Activated naive CD4-positive, alpha-beta T cell treated with anti-CD3 and anti-CD28 coated beads, Interleukin-2, amount 50 U/mL, for 72 hours (primary cell): ENCODE results near the gene DPEP1. TPM values are rescaled to one million over a fixed set of nuclear protein-coding genes. Genes with fewer than 3 reads are reported as not detected.
"Not testable (repeated sequence)": the region's sequence is repeated elsewhere in the genome, so short reads cannot be mapped to it uniquely, and the experiment has no call there.

Experiments used
- ATAC-seq, 2 donors: fragments of 150-1000 bp; cut with Tn5 transposase; 2 replicates each; pipeline ENCODE4 v1.10.0; 2021; ENCODE audit warnings: mild to moderate bottlenecking in 2 of 2, moderate library complexity in 2 of 2
- DNase-seq, 2 donors: peaks; one replicate each; pipeline ENCODE4 v3.0.0; 2021 to 2022; ENCODE audit warnings: low spot score in 2 of 2
- H3K27ac Mint-ChIP-seq, 2 donors: one replicate each; pipeline ENCODE4 v1.8.0; 2022; ENCODE audit warnings: mild to moderate bottlenecking in 2 of 2, mixed read lengths in 2 of 2
- H3K36me3 Mint-ChIP-seq, 2 donors: one replicate each; pipeline ENCODE4 v1.8.0; 2022; ENCODE audit warnings: mixed read lengths in 2 of 2
- H3K9me3 Mint-ChIP-seq, 2 donors: one replicate each; pipeline ENCODE4 v1.8.0; 2022; ENCODE audit warnings: mixed read lengths in 2 of 2
- total RNA-seq, 2 donors: library from RNA; stranded (reverse); gene quantifications; one replicate each; pipeline ENCODE4 v1.2.3, GENCODE V29; 2022

The DPEP1 gene
- total RNA-seq, 2 donors from 2014 or later: not detected

DNA sequence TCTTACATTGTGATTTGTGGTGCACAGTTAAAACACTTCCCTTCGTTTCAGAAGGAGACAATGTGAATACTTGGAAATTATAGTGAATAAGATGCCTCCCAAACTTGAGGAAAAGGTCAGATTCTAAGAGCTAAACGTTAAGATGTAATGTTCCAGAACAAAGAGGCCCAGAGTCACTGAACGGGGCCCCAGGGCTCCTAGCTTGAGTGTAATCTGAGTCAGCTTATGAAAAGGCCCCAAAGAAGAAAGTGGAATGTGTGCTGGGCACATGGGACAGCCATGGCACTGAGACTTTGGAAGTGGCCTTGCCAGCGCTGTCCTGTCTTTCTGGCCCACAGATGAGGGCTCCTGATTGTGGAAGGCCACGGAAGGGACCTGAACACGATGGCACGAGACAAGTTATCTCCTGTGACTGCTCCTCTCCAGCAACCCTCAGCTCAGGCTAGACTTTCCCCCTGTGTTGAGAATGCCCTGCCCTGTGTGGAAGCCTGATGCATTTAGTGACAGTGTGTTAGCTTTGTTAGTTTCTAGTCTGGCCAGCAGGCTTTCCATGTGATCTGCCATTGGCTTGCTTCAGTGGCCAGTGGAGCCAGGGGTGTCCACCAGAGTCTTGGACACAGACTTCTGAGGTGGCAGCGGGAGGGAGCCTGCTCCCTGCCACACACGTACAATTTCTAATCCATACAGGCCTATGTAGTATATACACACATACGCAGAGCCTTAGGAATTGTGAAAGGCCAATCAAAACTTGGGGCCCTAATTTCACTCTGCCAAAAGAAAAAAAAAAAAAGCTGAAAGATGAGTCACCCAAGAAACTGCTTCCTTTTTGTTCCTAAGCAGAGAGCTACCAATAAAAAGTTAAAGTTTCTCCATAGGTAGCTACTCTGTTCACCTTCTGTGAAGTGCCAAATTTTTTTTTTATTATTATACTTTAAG, 57.3 kb downstream of the DPEP1 start:
- ATAC-seq (peak in 1 of 2 donors; percentile 33), DNase-seq (no peak)
- H3K27ac Mint-ChIP-seq: peak overlapping the region in 1 of 2 donors; percentile 22
- no peaks in the 10 kb centered on the region for H3K9me3 Mint-ChIP-seq
- peaks cover 0 to 8% of the 10 kb centered on the region in 2 donors for H3K36me3 Mint-ChIP-seq

DNA sequence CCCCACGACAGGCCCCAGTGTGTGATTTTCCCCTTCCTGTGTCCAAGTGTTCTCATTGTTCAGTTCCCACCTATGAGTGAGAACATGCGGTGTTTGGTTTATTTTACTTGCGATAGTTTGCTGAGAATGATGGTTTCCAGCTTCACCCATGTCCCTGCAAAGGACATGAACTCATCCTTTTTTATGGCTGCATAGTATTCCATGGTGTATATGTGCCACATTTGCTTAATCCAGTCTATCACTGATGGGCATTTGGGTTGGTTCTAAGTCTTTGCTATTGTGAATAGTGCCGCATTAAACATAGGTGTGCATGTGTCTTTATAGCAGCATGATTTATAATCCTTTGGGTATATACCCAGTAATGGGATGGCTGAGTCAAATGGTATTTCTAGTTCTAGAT, 58.1 kb downstream of the DPEP1 start:
- H3K36me3 Mint-ChIP-seq, ATAC-seq, H3K27ac Mint-ChIP-seq, DNase-seq, H3K9me3 Mint-ChIP-seq: not testable (repeated sequence)

DNA sequence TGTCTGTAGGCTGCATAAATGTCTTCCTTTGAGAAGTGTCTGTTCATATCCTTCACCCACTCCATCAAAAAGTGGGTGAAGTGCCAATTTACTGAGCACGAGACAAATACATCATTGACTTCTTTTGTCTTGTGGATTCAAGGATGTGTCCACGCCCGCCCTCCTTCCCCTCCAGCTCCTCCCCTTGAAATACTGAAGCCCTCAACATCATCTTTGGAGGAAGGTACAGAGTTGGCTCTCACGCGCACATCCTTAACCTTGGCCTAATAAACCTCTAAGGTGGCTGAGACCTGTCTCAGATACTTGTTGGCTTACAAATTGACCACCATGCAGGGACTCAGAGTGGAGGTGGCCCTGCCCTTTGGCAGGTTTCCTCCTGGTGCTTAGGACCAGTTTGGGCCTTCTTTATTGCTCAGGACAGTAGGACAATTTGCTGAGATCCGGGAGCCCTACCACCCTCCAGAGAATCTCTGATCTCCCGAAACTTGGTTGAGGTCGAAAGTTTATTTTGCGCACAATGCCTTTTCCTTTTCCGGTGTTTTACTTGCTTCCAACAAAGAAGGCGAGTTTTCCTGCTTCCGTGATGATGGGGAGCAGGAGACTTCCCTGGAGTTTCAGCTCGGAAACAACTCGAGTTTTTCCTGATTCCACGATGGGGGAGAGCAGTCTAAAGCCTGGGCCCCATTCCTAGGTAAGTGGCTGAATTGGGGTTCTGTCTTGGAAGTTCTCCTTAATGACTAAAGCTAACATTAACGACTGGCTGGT, 58.9 kb downstream of the DPEP1 start:
- DNase-seq (no peak), ATAC-seq (no peak)
- H3K27ac Mint-ChIP-seq: no peak overlapping the region
- H3K36me3 Mint-ChIP-seq: no peaks in the 10 kb centered on the region
- no peaks in the 10 kb centered on the region for H3K9me3 Mint-ChIP-seq

DNA sequence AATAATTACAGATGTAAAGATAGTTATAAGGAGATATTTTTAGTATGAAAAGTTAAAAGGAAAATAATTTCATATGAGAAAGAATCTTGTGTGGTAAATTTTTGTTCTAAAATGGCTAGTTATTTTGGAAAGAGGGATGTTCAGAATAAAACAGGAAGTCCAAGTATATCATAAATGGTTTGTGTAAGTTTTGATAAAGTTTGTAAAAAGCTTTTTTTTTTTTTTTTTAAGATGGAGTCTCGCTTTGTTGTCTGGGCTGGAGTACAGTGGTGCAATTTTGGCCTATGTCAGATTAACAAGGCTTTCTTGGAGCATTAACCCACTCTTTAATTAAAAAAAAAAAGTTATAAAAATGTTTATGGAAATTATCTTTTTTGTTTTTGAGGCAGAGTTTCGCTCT, 64.8 kb downstream of the DPEP1 start:
- no peaks in the 10 kb centered on the region for H3K36me3 Mint-ChIP-seq
- ATAC-seq (no peak), DNase-seq (no peak)
- no peaks in the 10 kb centered on the region for H3K9me3 Mint-ChIP-seq
- no peak overlapping the region for H3K27ac Mint-ChIP-seq

DNA sequence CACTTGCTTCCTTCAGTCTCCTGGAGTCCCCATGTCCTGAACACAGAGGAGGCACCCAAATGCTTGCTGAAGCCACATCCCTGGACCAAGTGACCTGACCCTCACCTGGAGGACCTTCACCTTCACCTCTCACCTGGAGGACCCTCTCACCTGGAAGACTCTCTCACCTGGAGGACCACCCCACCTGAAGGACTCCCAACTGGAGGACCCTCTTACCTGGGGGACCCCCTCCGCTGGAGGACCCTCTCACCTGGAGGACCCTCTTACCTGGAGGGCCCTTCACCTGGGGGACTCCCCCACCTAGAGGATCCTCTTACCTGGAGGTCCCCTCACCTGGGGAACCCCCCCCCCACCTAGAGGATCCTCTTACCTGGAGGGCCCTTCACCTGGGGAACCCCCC, 72.5 kb downstream of the DPEP1 start:
- no peaks in the 10 kb centered on the region for H3K9me3 Mint-ChIP-seq
- H3K36me3 Mint-ChIP-seq: peaks cover 19 to 23% of the 10 kb centered on the region in 2 donors
- H3K27ac Mint-ChIP-seq: peak overlapping the region in 1 of 2 donors; percentile 90
- ATAC-seq: no peak
- no peak for DNase-seq

DNA sequence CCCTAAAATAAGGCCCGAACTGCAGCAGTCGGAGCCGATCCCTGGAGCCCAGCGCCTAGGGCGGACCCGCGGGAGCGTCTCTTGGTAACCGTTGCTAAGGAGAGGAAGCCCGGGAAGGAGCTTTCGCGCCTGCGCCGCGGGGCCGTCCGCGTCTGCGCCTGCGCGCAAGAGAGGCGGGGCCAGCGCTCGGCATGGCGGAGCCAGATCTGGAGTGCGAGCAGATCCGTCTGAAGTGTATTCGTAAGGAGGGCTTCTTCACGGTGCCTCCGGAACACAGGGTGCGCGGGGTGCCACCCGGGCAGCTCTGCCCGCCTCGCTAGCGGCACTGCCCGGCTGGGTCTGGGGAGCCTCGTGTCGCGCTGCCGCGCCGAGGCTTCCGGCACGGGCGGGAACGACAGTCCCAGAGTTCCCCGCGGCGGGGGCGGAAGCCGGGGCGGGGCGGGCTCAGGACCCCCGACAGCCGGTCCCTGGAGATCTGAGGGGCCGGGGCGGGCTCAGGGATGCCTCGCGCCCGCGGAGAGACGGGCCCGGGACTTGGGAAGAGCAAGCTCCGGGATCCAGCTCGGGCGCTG, 73.2 kb downstream of the DPEP1 start, which contains the start of gene CDK10:
Gene CDK10, plus strand, starts transcription at position 170 of the 572 bp plus-strand sequence. Its CDS starts 22 bp downstream, at position 192.
- H3K9me3 Mint-ChIP-seq: no peaks in the 10 kb centered on the region
- DNase-seq (peak; percentile 94 to 98), ATAC-seq (peak; percentile 88 to 92)
- peaks cover 19 to 23% of the 10 kb centered on the region in 2 donors for H3K36me3 Mint-ChIP-seq
- peak within 1 kb of the TSS; percentile 90 to 91 for H3K27ac Mint-ChIP-seq

DNA sequence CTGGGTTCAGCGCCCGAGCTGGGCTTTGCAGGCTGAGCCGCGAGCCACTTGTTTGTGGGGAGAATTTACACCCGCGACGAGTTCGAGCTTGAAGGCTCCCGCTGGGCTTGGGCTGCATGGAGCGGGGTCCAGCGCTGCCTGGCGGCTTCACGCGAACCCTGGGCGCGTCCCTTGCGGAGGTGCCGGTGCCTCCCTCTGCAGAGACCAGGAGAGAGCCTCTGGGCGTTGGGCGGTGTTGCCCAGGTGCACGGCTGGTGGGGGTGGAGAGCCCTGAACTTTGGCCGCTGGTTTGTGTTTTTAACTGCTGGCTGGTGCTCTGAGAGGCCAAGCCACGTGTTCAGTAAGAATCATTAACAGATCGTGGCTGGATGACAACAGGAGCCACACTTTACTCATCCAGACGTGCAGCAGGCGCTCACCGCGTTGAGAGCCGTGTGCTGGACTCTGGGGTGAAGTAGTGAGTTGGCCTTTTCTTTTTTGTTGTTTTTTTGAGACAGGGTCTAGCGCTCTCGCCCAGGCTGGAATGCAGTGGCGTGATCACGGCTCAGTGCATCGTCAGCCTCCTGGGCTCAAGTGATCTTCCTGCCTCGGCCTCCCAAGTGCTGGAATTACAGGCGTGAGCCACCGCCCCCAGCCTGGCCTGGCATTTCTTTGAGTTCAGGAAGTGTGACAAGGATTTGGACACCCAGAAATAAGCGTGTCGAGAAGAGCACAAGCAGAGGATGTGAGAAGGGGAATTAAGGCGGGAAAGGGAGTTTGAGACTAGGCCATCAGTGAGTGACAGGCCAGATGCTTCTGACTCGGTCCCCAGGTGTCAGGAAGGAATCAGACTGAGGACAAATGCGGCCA, 73.9 kb downstream of the DPEP1 start:
- no peak for DNase-seq
- H3K9me3 Mint-ChIP-seq: no peaks in the 10 kb centered on the region
- peak overlapping the region; percentile 90 to 91 for H3K27ac Mint-ChIP-seq
- peaks cover 19 to 23% of the 10 kb centered on the region in 2 donors for H3K36me3 Mint-ChIP-seq
- peak; percentile 30 to 64 for ATAC-seq

Other genes with a start within 250 kb of the DPEP1 start
- 100 to 1,000 TPM; 130 to 165 TPM for gene ANKRD11, start 123.1 kb upstream of the DPEP1 start, total RNA-seq
- gene SPG7, start 105.2 kb upstream of the DPEP1 start, total RNA-seq: 100 to 1,000 TPM in 1 of 2 donors, 10 to 100 TPM in 1; 97.7 to 114 TPM
- 1,000 to 10,000 TPM; 2,832 to 2,975 TPM for gene RPL13, start 53.0 kb upstream of the DPEP1 start, total RNA-seq
- gene CPNE7, start 37.9 kb upstream of the DPEP1 start, total RNA-seq: 10 to 100 TPM in 1 of 2 donors, 1 to 10 TPM in 1; 2.8 to 28.2 TPM
- gene CHMP1A, start 44.1 kb downstream of the DPEP1 start, total RNA-seq: 10 to 100 TPM; 61.0 to 73.4 TPM
- gene SPATA33, start 44.2 kb downstream of the DPEP1 start, total RNA-seq: 10 to 100 TPM in 1 of 2 donors, 1 to 10 TPM in 1; 8.0 to 18.2 TPM
- gene CDK10, start 73.0 kb downstream of the DPEP1 start, total RNA-seq: 100 to 1,000 TPM in 1 of 2 donors, 10 to 100 TPM in 1; 97.3 to 151 TPM
- gene SPATA2L, start 88.1 kb downstream of the DPEP1 start, total RNA-seq: 1 to 10 TPM; 1.3 to 7.0 TPM
- gene VPS9D1, start 107.3 kb downstream of the DPEP1 start, total RNA-seq: 1 to 10 TPM; 2.2 to 2.4 TPM
- gene ZNF276, start 107.9 kb downstream of the DPEP1 start, total RNA-seq: 10 to 100 TPM; 18.1 to 28.3 TPM
- 100 to 1,000 TPM; 123 to 194 TPM for gene FANCA, start 203.0 kb downstream of the DPEP1 start, total RNA-seq
- gene SPIRE2, start 214.8 kb downstream of the DPEP1 start, total RNA-seq: 1 to 10 TPM; 1.9 to 2.6 TPM